HL-60/S4 treated with retinoic acid at 250 ng/mL for 4 days and 3 days (cell line): Measurements from ENCODE around the gene LGALSL.

Experiments
- in situ Hi-C: fragments of 300-500 bp; cut with MboI; formaldehyde crosslinking; loops from 2 replicates; pipeline ENCODE4 v1.7.0; 2022; ENCODE audit warnings: low sequenced_read_pairs

Gene LGALSL

GRCh38 chr2:64453770-64454385 is at the start of gene LGALSL:
Gene LGALSL (plus strand): TSS chr2:64454162. CDS start chr2:64454546, 384 bp downstream.
- in situ Hi-C loops = no loop called here

- in situ Hi-C loops = no loop called here
These were observed 49.2 kb upstream of the LGALSL start for GRCh38 chr2:64404743-64405142.

DNA sequence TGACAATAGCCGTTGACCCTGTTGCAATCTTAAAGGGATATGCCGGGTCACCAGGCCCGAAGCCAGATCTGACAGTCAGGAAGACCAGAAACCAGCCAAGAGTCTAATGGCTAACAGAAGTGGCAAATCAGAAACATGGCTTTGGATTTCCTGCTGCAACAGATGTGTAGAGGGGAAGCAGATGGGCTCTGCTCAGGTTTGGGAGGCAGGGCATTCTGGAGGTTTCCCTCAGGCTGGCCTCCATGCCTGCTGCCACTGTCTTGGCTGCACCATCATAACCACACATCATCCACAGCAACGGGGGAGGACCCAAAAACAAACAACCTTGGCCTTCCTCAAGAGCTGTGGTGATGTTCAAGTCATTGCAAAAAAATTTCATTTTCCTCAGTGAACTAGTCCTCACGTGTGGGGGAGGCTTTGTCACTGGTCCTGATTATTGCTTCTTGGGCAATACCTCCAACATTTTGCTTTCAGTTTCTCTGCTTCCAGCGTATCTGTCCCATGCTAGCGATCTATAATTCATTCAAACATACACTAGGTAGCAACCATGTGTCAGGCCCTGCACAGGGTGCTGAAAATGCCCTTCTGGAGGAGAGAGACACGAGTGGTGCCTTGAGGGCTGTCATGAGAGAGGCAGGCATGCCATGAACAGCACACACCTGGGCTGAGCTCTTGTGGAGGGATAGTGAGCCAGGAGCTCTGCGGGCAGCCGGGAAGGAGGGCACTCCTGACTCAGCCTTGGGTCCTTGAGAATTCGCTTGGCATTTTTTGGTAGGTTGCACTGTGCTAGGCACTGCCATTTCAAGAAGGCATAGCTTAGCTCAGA is 48.2 kb upstream of the LGALSL start:
- in situ Hi-C loops = no loop called here

DNA sequence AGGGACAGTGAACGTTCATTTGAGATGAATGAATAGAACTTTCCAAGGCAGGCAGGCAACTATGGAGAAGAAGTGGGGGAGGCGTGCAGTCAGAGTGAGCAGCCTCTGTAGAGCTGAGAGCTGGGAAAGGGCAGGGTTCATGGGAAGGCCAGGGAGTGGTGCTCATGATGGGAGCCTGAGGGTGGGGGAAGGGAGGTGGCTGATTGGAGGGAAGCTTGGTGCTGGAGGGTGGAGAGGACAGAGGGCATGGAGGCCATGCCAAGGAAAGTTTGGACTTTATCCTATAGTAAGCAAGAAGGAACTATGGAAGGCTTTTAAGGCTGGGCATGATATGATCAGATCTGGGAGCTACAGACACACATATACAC is 47.6 kb upstream of the LGALSL start:
- in situ Hi-C loops = no loop called here

GRCh38 chr2:64408031-64408430 is 45.9 kb upstream of the LGALSL start:
- in situ Hi-C loops = no loop called here

- in situ Hi-C loops = no loop called here
These were observed 43.3 kb upstream of the LGALSL start for GRCh38 chr2:64410671-64411070.

DNA sequence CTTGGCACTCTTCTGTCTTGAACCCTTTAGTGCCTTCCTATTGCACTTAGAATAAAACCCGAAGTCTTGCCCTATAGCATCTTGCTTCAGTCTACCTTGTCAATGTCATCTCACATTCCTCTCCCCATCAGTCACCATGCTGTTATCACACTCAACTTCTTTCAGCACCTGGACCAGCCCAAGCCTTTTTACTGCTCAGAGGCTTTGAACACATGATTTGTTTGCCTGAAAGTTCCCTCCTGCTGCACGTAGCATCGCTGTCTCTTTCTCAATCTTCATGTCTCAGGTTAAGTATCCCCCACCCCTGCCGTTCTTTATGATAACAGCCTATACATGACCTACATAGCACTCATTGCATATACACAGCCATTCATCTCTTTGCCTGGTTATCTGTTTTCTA is 41.3 kb upstream of the LGALSL start:
- in situ Hi-C loops = no loop called here

DNA sequence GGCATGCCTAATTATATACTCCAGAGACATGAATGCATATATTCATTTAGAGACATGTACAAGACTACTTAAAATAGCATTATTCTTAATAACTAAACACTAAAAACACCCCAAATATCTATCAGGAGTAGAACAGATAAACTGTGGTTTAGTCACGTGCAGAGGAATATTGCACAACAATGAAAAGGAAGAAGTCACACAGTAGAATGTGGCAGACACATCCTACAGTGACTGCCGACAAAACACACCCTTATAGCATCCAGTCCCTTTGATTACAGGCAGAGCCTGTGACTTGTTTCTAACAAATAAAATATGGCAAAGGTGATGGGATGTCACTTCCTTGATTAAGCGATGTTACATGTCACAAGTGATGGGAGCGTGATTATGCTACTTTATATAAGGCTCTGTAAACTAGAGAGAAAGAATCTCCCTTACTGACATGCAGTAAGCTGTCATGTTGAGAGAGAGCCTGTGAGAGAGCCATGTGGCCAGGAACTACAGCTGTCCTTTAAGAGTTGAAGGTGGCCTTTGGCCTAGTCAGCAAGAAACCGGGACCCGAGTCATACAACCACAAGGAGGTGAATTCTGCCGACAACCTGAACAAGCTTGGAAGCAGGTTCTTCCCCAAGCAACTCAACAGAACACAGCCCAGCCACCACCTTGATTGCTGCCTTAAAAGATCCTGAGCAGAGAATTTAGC is 39.1 kb upstream of the LGALSL start:
- in situ Hi-C loops = no loop called here

- in situ Hi-C loops = no loop called here
These were observed 36.3 kb upstream of the LGALSL start for GRCh38 chr2:64417624-64418023.

DNA sequence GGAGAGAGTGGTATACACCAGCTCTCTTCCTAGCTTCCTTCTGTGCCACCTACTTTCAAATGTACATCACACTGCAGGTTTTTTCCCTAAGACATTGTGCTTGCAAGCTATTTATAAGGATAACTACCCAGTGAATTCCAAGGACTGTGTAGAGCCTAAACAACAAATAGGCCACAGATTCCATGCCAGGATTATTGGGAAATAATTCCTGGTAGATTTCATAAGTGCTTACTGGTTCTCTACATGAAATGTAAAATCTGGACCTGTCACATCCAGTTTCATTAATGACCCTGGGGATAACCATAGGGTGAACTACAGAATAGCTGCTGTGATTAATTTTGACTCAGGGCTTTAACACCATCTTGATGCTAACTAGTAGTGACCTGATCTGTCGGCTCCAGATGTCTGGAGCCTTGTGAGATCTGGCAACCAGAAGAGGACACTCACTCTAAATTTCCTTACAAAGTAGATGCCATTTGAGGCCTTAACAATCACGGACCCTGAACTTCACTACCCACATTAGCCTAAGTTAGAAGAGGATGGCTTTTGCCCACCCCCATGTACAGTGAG is 34.3 kb upstream of the LGALSL start:
- in situ Hi-C loops = no loop called here

GRCh38 chr2:64420677-64421076 is 33.3 kb upstream of the LGALSL start:
- in situ Hi-C loops = no loop called here

DNA sequence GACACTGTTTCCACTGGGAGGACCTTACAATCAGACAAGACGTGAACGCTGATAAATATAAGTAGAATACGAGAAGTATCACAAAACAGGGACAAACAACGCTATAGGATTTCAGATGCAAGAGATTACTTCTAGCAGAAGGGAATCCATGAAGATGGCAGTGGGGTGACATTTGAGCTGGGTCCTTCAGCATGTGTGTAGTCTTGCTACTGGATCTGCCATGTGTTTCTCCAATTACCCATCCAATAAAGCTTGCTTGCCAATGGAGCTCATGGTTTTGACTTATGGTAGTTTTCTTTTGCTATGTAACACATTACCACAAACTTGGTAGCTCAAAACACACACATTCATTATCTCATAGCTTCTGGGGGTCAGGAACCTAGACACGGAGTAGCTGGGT is 32.8 kb upstream of the LGALSL start:
- in situ Hi-C loops = no loop called here

DNA sequence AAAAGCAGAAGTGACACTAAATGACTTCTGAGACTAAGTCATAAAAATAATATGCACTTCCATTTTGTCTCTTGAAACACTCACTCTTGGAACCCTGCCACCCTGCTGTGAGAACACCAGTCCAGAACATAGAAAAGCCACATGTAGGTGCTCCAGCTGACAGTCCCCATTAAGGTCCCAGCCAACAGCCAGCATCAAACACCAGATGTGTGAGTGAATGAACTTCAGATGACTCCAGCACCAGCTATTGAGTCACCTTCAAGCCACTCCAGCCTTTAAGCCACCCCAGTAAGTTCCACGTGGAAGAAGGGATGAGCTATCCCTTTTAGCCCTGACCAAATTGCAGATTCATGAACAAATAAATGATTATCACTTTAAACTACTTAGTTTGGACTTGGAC is 31.5 kb upstream of the LGALSL start:
- in situ Hi-C loops = no loop called here

DNA sequence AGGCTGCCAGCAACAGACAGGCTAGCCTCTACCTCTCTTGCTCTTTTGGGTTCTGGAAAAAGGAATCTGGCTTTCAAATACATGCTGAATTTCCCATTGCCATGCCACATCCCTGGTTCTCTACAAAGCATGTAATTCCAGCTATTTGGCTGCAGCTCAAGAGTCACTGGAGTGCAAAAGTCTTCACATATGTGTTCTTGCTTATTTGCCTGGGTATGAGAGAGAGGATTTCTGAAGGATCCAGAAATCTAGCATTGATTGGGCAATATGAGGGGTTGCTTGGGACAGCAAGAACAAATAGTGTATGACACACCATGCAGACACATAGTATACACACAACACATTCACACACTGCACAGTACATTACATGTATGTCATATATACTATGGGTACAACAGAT is 30.7 kb upstream of the LGALSL start:
- in situ Hi-C loops = no loop called here

DNA sequence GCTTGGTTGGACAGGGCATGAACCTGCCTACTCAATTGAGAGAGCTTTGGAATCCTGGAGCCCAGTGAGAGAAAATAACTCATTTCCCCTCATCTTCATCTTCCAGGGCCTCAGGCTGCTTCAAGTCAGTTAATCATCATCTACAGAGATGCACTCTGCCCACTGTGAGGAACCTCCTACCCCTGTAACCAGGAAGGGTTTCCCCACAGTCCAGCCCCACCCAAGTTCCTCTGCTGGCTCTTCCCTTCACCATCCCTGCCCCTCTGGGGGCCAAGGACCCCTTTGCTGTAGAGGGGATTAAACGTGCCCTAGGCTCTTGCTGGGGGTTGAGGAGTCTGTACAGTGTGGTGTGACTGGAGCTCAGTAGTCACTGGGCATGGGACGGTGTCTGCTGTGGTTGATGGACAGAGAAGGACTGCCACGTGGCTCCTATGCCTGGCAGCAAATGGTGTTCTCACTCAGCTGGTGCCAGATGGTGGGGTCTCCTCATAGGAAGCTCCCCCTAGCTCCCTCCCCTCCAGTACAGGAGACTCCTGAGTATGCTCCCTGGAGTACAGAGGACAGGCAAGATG is 29.5 kb upstream of the LGALSL start:
- in situ Hi-C loops = no loop called here

DNA sequence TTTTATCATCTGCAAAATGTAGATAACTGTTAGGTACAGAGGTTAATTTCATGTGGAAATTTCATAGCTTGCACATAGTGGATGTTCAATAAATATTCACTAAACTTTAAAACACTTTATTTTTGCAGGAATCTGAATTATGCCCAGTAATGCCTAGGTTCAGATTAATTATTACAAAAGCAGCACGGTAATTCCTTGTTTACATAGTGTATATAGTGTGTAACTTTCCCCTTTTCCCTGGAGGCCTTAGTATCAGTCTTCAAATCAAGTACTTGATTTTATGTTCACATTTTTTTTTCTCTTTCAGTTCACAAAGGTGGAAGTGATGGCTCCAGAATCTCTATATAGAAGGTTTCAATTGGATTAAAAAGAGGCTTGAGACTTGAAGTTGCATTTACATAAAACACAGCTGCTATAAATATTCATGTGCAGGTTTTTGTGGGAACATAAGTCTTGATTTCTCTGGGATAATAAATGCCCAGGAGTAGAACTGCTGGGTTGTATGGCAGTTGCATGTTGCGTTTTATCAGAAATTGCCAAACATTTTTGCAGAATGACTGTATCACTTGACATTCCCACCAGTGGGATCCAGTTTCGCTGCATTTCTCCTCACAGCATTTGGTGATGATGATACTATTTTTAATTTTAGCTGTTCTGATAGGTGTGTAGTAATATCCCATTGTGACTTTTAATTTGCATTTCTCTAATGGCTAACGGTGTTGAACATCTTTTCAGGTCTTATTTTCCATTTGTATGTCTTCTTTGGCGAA is 27.6 kb upstream of the LGALSL start:
- in situ Hi-C loops = no loop called here

- in situ Hi-C loops = no loop called here
These were observed 19.8 kb upstream of the LGALSL start for GRCh38 chr2:64434039-64434657.

GRCh38 chr2:64437883-64438282 is 16.1 kb upstream of the LGALSL start:
- in situ Hi-C loops = no loop called here

- in situ Hi-C loops = no loop called here
These were observed 14.8 kb upstream of the LGALSL start for GRCh38 chr2:64439194-64439593.

DNA sequence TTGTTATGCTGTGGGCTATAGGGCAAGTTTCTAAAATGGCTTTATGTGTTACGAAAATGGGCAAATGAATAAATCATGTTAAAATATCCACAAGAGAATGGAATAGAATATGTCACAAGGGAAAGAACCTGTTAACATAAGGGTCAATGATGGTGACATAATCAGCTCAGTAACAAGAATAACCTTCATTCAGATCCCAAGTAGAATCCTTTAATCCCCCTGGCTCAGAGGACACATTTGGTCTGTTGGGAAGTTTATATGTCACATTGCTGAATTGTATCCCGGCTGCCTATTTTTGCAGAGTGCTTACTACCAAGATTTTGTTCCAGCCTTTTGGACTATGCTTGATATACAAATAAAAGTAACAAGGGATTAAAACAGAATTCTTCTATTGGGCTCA is 13.1 kb upstream of the LGALSL start:
- in situ Hi-C loops = no loop called here
